Measurements from ENCODE around the gene ADARB1. TPM values are rescaled to one million over a fixed set of nuclear protein-coding genes. Genes with fewer than 3 reads are reported as not detected.

Gene ADARB1
- total and polyA plus RNA-seq, 9 of the 15 experiments (the other 6 are each of a cell fraction or from before 2014, with no cell fraction given): 6.7 to 16.0 (median 8.3) TPM

DNA sequence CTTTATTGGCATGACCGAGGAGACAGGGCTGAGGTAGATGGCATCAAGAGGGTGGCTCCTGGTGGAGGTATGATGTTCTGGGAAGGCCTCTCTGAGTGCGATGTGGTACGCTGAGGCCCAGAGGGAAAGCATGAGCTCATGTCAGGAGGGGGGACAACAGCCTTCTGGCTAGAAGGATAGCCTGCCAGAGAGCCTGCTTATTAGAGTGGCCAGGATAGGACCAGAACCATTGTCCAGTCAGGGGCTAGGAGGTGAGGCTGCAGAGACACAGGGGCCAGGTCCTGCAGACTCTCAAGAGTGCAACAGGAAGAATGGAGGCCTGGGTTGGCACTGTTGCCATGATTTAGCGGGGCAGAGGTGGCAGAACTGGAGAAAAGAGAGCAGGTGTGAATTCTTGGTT lies 7.3 kb downstream of the ADARB1 start:
- FAIRE-seq (no peak), DNase-seq (ENCODE audit: extremely low read depth in 1 of 4, low spot score in 3 of 4) (no peak), ATAC-seq (no peak)
- 51% methylated on average over 4 of the region's 4 CpGs for WGBS (ENCODE audit: insufficient coverage, low coverage, missing lambda C conversion rate)
- Histone ChIP-seq H3K9me1 (ENCODE audit: control insufficient read depth, insufficient read depth, low read length) (no peaks in the 10 kb centered on the region), H2AFZ (ENCODE audit: low read depth, low read length) (no peak overlapping the region), H3K4me3 (no peak overlapping the region), H3K27me3 (ENCODE audit: control insufficient read depth in 2 of 2, insufficient read depth in 2 of 2, low read length in 2 of 2) (peaks cover 0 to 5% of the 10 kb centered on the region in 2 experiments; a peak in 1 of 5 replicates), H4K20me1 (replicated peaks; ENCODE audit: control insufficient read depth, insufficient read depth, low read length) (peaks cover 24% of the 10 kb centered on the region; the same call in 1 of the 2 replicates), H3K9ac (ENCODE audit: insufficient read depth in 1 of 2, low read depth in 2 of 2, low read length in 2 of 2) (no peak overlapping the region), H3K4me1 (replicated peaks in 1 of 2; ENCODE audit: control insufficient read depth in 2 of 2, insufficient read depth in 2 of 2, low read length in 2 of 2) (peaks cover 0 to 12% of the 10 kb centered on the region in 2 experiments; a peak in 4 of 5 replicates), H3K79me2 (ENCODE audit: control insufficient read depth, insufficient read depth, low read length) (no peaks in the 10 kb centered on the region), H3K27ac (ENCODE audit: extremely low read depth, low read depth, low read length) (no peak overlapping the region), H3K9me3 (replicated peaks; ENCODE audit: control insufficient read depth, insufficient read depth, low read depth, low read length) (no peaks in the 10 kb centered on the region), H3K36me3 (ENCODE audit: control insufficient read depth, insufficient read depth, low read length) (no peaks in the 10 kb centered on the region; the same call in 2 of the 3 replicates), H3K4me2 (ENCODE audit: insufficient read depth, low read length) (no peak overlapping the region)
- POLR2A ChIA-PET: no interaction called here
- in situ Hi-C loops (cut with MboI): no loop called here
- no TSS peak for BruUV-seq (replicated peaks)
- TF ChIP-seq SPI1 (IDR thresholded peaks at IDR 0.05; ENCODE audit: borderline replicate concordance, low read depth, low read length) (no peak), BMI1 (IDR thresholded peaks at IDR 0.05; ENCODE audit: low read length) (no peak), ARID1B (IDR thresholded peaks at IDR 0.05) (no peak), CREM (IDR thresholded peaks at IDR 0.05; ENCODE audit: low read depth) (no peak), ZNF324 (CRISPR knock-in tag; IDR thresholded peaks at IDR 0.05) (no peak), PHF21A (IDR thresholded peaks at IDR 0.05; ENCODE audit: borderline replicate concordance, low read depth) (no peak), SMARCE1 (IDR thresholded peaks at IDR 0.05) (no peak), PTRF (tag; IDR thresholded peaks at IDR 0.05) (no peak)
- TF ChIP-seq, protein P1, sequence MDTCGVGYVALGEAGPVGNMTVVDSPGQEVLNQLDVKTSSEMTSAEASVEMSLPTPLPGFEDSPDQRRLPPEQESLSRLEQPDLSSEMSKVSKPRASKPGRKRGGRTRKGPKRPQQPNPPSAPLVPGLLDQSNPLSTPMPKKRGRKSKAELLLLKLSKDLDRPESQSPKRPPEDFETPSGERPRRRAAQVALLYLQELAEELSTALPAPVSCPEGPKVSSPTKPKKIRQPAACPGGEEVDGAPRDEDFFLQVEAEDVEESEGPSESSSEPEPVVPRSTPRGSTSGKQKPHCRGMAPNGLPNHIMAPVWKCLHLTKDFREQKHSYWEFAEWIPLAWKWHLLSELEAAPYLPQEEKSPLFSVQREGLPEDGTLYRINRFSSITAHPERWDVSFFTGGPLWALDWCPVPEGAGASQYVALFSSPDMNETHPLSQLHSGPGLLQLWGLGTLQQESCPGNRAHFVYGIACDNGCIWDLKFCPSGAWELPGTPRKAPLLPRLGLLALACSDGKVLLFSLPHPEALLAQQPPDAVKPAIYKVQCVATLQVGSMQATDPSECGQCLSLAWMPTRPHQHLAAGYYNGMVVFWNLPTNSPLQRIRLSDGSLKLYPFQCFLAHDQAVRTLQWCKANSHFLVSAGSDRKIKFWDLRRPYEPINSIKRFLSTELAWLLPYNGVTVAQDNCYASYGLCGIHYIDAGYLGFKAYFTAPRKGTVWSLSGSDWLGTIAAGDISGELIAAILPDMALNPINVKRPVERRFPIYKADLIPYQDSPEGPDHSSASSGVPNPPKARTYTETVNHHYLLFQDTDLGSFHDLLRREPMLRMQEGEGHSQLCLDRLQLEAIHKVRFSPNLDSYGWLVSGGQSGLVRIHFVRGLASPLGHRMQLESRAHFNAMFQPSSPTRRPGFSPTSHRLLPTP (IDR thresholded peaks at IDR 0.05; ENCODE audit: borderline replicate concordance, extremely low read depth, insufficient read length): no peak
- CTCF ChIA-PET (ENCODE audit: low intra/inter-chr PET ratio): no interaction called here
- intact Hi-C loops (cut with micrococcal nuclease): no loop called here

Data from K562 (cell line).